Measurements from ENCODE around the gene PTK7. TPM values are rescaled to one million over a fixed set of nuclear protein-coding genes. Genes with fewer than 3 reads are reported as not detected.

Gene PTK7
- total and polyA plus RNA-seq, 2 experiments from 2014 or later, result 46.1 to 147 TPM

- ATAC-seq (no peak), DNase-seq (ENCODE audit: low spot score) (no peak)
- Histone ChIP-seq H3K79me2 (replicated peaks; ENCODE audit: insufficient read depth) (peaks cover 7% of the 10 kb centered on the region), H3F3A (replicated peaks; ENCODE audit: low read depth) (peaks cover 13% of the 10 kb centered on the region; the same call in 1 of the 2 replicates), H3K27me3 (ENCODE audit: insufficient read depth) (no peaks in the 10 kb centered on the region), H3K9me2 (ENCODE audit: insufficient read depth) (no peaks in the 10 kb centered on the region), H2AFZ (peak overlapping the region; percentile 83), H4K20me1 (replicated peaks; ENCODE audit: insufficient read depth) (no peaks in the 10 kb centered on the region), H3K4me2 (peak overlapping the region; percentile 97), H3K27ac (ENCODE audit: low read depth) (peak overlapping the region; percentile 89), H3K4me1 (ENCODE audit: insufficient read depth) (peaks cover 8% of the 10 kb centered on the region), H3K36me3 (ENCODE audit: insufficient read depth) (peaks cover 2% of the 10 kb centered on the region; the same call in 1 of the 2 replicates), H3K4me3 (peak overlapping the region; percentile 88)
- no peaks in the 10 kb centered on the region; the same call in 2 of the 3 replicates for H3K9me3 Mint-ChIP-seq
- peaks cover 8% of the 10 kb centered on the region for H3K27me3 Mint-ChIP-seq (ENCODE audit: insufficient read depth, low read depth, poor library complexity)
- H3K36me3 Mint-ChIP-seq (ENCODE audit: low read depth), result peaks cover 40% of the 10 kb centered on the region
- peak overlapping the region; percentile 87 for H3K4me3 Mint-ChIP-seq
- peaks cover 35% of the 10 kb centered on the region for H3K4me1 Mint-ChIP-seq
- H3K27ac Mint-ChIP-seq, result peak overlapping the region; percentile 95
- TF ChIP-seq STAT1 (IDR thresholded peaks at IDR 0.05; ENCODE audit: unreplicated experiment), result no peak
- TF ChIP-seq ZNF462 (CRISPR knock-in tag; IDR thresholded peaks at IDR 0.05), result no peak
- TF ChIP-seq ZNF114 (CRISPR knock-in tag; IDR thresholded peaks at IDR 0.05), result no peak
Observed at GRCh38 chr6:43052225-43052841, 23.8 kb upstream of the PTK7 start.

DNA sequence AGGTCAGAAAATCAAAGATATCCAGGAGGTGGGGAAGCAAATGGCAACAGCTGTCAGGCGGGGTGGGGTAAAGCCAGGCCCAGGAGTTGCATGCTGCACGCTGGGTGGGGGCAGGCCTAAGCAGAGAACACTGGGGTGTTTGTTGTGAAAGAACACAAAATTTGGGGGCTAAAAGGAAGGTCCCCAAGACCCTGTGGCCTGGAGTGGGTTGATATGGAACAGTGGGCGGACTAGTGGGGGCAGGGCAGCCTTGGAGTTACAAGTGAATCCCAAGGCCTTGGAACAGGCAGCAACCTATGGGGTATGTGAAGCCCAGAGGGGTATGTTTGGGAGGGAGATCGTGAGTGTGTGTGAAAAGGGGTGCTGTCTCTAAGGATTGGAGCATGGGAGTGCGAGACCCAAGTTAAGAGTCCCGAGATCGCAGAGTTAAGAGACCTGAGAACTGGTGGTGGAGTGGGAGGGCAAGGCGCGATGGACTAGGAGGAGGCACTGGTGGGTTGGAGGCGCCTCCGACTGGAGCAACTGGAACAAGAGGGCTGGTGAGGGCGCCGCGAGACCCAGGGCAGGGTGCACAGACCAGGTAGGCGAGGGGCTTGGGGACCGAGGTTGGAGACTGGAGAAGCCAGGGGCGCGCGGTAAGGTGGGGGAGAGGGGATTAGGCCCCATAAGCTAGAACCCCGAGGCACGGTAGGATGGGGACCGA, 23.1 kb upstream of the PTK7 start:
- Histone ChIP-seq H3K27ac (ENCODE audit: low read depth) (peak overlapping the region; percentile 89), H3K4me2 (peak overlapping the region; percentile 97), H3K36me3 (ENCODE audit: insufficient read depth) (peaks cover 5% of the 10 kb centered on the region; the same call in 1 of the 2 replicates), H2AFZ (peak overlapping the region; percentile 83), H3K9me2 (ENCODE audit: insufficient read depth) (no peaks in the 10 kb centered on the region), H3K4me1 (ENCODE audit: insufficient read depth) (peaks cover 8% of the 10 kb centered on the region), H3K4me3 (peak overlapping the region; percentile 88), H3K27me3 (ENCODE audit: insufficient read depth) (no peaks in the 10 kb centered on the region), H3K79me2 (replicated peaks; ENCODE audit: insufficient read depth) (peaks cover 13% of the 10 kb centered on the region), H3F3A (replicated peaks; ENCODE audit: low read depth) (peaks cover 13% of the 10 kb centered on the region; the same call in 1 of the 2 replicates), H4K20me1 (replicated peaks; ENCODE audit: insufficient read depth) (no peaks in the 10 kb centered on the region)
- Mint-ChIP-seq H3K4me3 (peak overlapping the region; percentile 87), H3K9me3 (no peaks in the 10 kb centered on the region; the same call in 2 of the 3 replicates), H3K4me1 (peaks cover 37% of the 10 kb centered on the region), H3K36me3 (ENCODE audit: low read depth) (peaks cover 43% of the 10 kb centered on the region), H3K27me3 (ENCODE audit: insufficient read depth, low read depth, poor library complexity) (peaks cover 8% of the 10 kb centered on the region), H3K27ac (peak overlapping the region; percentile 95)
- peak; percentile 67 for ATAC-seq
- peak; percentile 57 for DNase-seq (ENCODE audit: low spot score)
- TF ChIP-seq EZH2 (IDR thresholded peaks at IDR 0.05; ENCODE audit: low read depth, unreplicated experiment), result no peak
- no peak for TF ChIP-seq NANOG (IDR thresholded peaks at IDR 0.05; ENCODE audit: borderline replicate concordance)
- no peak for TF ChIP-seq ZNF114 (CRISPR knock-in tag; IDR thresholded peaks at IDR 0.05)
- no peak for TF ChIP-seq ZNF331 (CRISPR knock-in tag; IDR thresholded peaks at IDR 0.05; ENCODE audit: low read depth)
- TF ChIP-seq POLR2AphosphoS5 (IDR thresholded peaks at IDR 0.05; ENCODE audit: low read depth), result no peak
- TF ChIP-seq CREB1 (CRISPR knock-in tag; IDR thresholded peaks at IDR 0.05; ENCODE audit: low read depth), result no peak
- no peak for TF ChIP-seq STAT1 (IDR thresholded peaks at IDR 0.05; ENCODE audit: unreplicated experiment)
- no peak for TF ChIP-seq JUNB (IDR thresholded peaks at IDR 0.05; ENCODE audit: unreplicated experiment)
- no peak for TF ChIP-seq EZH2phosphoT487 (IDR thresholded peaks at IDR 0.05; ENCODE audit: unreplicated experiment)
- TF ChIP-seq REST (IDR thresholded peaks at IDR 0.05; ENCODE audit: unreplicated experiment), result no peak

Data from GM23338 (cell line).